A204.1 (cell line): ENCODE data around the gene MBD3L2B.
A peak's percentile ranks its signal among the peaks of the same experiment; 100 is the strongest.
"Not testable (repeated sequence)": the region's sequence is repeated elsewhere in the genome, so short reads cannot be mapped to it uniquely, and the experiment has no call there.

ENCODE experiments used
- FAIRE-seq: peaks from 2 replicates; lab custom pipeline; 2012; peaks lifted over from hg19 to GRCh38; lab: Jason Lieb, UNC

Gene MBD3L2B

DNA sequence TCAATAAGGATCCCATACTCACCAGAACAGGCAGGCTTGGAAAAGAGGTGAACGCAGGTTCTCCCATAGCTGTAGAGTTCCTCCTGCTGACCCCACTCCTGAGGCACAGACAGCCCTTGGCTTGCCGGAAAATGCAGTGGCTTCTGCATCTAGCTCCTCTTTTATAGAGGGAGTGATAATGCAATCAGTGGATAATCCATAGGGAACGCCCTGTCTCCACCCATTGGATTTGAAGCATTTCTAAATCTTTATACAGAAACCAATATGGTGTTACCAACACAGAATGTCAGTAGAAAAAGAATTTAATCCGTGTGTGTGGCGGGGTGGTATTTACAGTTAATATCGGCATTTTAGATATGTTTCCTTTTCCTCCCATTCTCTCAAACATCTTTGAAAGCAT lies at the start of gene MBD3L2B:
Gene MBD3L2B (minus strand): TSS at position 101 of the 400 bp plus-strand sequence. CDS start 34 bp downstream, at position 67.
- FAIRE-seq, result not testable (repeated sequence)

GRCh38 chr19:7069904-7070226 lies 48.6 kb upstream of the MBD3L2B start:
- no peak for FAIRE-seq

- FAIRE-seq, result peak; percentile 53
Measured at GRCh38 chr19:7069042-7069903, 48.0 kb upstream of the MBD3L2B start, which contains the start of gene ZNF557. Gene ZNF557, plus strand, starts transcription at chr19:7069703. Its CDS starts 5,372 bp downstream, at chr19:7075075.

GRCh38 chr19:7068599-7068998 lies 47.4 kb upstream of the MBD3L2B start:
- no peak for FAIRE-seq

- no peak for FAIRE-seq
Measured at GRCh38 chr19:7067716-7068115, 46.5 kb upstream of the MBD3L2B start.

DNA sequence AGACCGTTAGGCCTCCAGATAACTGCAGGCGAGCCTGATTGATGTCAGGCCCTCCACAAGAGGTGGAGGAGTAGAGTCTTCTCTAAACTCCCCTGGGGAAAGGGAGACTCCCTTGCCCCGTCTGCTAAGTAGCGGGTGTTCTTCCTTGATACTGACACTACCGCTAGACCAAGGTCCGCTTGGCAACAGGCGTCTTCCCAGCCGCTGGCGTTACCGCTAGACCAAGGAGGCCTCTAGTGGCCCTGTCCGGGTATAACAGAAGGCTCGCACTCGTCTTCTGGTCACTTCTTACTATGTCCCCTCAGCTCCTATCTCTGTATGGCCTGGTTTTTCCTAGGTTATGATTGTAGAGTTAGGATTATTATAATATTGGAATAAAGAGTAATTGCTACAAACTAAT lies 45.9 kb upstream of the MBD3L2B start:
- FAIRE-seq, result not testable (repeated sequence)

DNA sequence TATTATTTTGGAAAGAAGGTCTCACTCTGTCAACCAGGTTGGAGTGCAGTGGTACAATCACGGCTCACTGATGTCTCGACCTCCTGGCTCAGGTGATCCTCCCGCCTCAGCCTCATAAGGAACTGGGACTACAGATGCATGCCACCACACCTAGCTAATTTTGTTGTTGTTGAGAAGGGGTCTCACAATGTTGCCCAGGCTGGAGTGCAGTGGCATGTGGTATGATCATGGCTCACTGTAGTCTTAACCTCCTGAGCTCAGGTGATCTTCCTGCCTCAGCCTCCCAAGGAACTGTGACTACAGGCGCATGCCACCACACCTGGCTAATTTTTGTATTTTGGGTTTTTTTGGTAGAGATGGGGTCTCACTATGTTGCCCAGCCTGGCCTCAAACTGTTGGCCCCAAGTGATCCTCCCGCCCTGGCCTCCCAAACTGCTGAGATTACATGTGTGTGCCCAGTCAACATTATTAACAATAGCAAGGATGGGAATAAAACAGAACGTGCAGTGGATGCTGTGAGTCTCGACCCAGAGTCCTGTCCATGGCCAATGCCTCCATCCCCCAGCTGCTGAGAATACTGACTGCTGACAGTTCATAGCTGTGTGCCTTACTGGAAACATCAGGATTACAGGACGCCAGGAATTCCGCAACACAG lies 42.7 kb upstream of the MBD3L2B start:
- FAIRE-seq, result no peak

DNA sequence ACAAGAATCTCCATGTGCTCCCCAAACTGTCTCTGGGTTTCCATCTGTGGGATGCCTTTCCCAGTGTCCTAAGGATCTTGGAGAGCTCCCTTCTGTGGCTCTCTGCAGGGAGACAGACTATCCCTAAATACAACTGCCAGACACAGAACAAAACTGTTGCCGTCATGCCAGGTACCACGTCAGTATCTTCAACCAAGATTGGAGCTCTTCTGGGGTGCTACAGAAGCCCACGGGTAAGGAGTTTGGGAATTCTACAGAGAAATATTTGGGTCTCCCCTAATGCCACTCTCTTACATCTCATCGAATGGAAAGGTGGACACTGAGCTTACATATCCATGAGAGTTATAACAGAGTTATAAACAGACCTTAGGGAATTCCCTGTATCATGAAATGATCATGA lies 42.1 kb upstream of the MBD3L2B start:
- FAIRE-seq, result no peak

GRCh38 chr19:7059977-7060376 lies 38.7 kb upstream of the MBD3L2B start:
- FAIRE-seq, result not testable (repeated sequence)

DNA sequence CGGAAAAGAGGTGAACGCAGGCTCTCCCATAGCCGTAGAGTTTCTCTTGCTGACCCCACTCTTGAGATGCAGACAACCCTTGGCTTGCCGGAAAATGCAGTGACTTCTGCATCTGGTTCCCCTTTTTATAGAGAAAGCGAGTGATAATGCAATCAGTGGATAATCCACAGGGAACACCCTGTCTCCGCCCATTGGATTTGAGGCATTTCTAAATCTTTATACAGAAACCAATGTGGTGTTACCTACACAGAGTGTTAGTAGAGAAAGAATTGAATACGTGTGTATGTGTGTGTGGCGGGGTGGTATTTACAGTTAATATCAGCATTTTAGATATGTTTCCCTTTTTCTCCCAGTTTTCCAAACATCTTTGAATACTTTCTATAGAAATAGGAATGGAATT lies 37.3 kb upstream of the MBD3L2B start, which contains the start of gene MBD3L3:
Gene MBD3L3 (minus strand): TSS at position 101 of the 400 bp plus-strand sequence. CDS start 71 bp downstream, at position 30.
- FAIRE-seq, result not testable (repeated sequence)

DNA sequence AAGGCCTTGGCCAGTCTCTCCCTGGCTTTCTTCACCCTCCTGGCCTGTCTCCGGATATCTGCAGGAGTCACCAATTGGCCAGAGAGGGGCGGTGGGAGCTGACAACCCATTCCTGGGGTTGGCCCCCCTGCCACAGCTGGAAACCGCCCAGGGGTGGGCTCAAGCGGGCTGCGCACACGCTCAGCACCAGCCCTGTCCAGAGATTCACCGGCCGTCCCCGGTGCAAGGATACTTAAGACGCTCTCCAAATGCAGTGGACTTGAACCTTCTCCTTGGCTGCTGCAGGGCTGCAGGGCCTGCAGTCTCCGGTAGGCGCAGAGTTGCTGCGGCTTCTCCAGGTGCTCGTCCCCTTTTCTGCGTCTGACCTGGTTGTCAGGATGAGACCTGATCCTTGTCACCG lies 35.1 kb upstream of the MBD3L2B start:
- FAIRE-seq, result not testable (repeated sequence)

DNA sequence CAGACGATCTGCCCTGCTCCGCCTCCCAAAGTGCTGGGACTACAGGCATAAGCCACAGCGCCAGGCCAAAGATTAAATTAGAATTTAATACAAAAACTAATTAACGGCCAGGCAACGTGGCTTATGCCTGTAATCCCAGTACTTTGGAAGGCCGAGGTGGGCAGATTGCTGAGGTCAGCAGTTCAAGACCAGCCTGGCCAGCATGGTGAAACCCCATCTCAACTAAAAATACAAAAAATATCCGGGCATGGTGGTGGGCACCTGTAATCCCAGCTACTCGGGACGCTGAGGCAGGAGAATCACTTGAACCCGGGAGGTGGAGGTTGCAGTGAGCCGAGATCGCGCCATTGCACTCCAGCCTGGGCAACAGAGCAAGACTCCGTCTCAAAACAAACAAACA lies 34.4 kb upstream of the MBD3L2B start:
- FAIRE-seq, result not testable (repeated sequence)

DNA sequence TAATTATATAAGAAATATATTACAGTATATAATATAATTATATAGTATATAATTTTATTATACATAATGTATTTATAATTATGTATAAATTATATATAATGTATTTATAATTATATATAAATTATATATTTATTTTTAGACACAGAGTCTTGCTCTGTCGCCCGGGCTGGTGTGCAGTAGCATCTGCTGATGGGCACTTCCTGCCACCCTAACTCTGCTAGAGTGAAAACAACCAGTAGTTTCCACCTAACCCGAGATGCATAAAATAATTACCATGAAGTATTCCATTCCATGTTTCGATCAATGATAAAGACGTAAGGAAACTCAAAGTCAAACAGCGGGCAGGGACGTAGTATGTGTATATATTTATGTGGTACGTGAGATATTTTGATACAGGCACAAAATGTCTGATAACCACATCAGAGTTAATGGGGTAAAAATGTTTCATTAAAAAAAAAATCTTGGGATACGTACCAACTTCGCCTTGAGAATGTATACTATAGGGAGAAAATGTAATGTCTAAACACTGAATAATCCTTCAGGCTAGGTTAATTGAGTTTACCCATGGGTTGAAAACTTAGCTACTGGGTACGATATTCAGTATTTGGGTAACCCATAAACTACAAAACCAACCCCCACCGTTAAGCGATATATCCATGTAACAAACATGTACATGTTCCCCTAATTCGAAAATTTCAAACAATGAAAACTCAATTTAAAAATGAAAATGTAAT lies 33.6 kb upstream of the MBD3L2B start:
- not testable (repeated sequence) for FAIRE-seq

GRCh38 chr19:7052896-7053295 lies 31.7 kb upstream of the MBD3L2B start:
- FAIRE-seq, result not testable (repeated sequence)

GRCh38 chr19:7051421-7051820 lies 30.2 kb upstream of the MBD3L2B start:
- not testable (repeated sequence) for FAIRE-seq

GRCh38 chr19:7049021-7049420 lies 27.8 kb upstream of the MBD3L2B start, which contains the start of gene MBD3L2:
Gene MBD3L2, plus strand, starts transcription at chr19:7049321. Its CDS starts 53 bp downstream, at chr19:7049374.
- not testable (repeated sequence) for FAIRE-seq

GRCh38 chr19:7041563-7041962 lies 20.3 kb upstream of the MBD3L2B start:
- not testable (repeated sequence) for FAIRE-seq

DNA sequence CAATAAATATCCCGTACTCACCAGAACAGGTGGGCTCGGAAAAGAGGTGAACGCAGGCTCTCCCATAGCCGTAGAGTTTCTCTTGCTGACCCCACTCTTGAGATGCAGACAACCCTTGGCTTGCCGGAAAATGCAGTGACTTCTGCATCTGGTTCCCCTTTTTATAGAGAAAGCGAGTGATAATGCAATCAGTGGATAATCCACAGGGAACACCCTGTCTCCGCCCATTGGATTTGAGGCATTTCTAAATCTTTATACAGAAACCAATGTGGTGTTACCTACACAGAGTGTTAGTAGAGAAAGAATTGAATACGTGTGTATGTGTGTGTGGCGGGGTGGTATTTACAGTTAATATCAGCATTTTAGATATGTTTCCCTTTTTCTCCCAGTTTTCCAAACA lies 18.8 kb upstream of the MBD3L2B start, which contains the start of gene MBD3L4:
Gene MBD3L4 (minus strand): TSS at position 101 of the 400 bp plus-strand sequence. CDS start 35 bp downstream, at position 66.
- FAIRE-seq, result not testable (repeated sequence)

DNA sequence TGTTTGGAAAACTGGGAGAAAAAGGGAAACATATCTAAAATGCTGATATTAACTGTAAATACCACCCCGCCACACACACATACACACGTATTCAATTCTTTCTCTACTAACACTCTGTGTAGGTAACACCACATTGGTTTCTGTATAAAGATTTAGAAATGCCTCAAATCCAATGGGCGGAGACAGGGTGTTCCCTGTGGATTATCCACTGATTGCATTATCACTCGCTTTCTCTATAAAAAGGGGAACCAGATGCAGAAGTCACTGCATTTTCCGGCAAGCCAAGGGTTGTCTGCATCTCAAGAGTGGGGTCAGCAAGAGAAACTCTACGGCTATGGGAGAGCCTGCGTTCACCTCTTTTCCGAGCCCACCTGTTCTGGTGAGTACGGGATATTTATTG lies 9.0 kb upstream of the MBD3L2B start, which contains the start of gene MBD3L5:
Gene MBD3L5 (plus strand): TSS at position 301 of the 400 bp plus-strand sequence. CDS start 34 bp downstream, at position 335.
- FAIRE-seq, result not testable (repeated sequence)

DNA sequence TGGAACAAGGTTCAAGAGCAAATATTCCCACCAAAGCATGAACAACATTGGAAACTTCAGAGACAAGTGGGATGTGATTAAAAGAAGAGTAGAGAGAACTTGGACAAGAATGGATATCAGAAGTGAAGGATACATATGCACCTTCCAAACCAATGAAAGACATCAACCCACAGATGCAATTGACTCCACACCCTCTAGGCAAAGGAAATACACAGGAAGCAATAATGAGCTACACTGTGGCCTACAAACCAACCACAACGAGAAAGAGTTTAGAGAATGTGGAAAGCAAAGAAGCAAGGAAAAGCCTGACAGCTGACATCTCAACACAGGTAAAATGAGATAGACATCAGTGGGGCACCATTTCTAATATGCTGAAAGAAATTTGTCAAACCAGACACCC lies 7.6 kb upstream of the MBD3L2B start:
- not testable (repeated sequence) for FAIRE-seq

GRCh38 chr19:7018828-7019227 lies 2.4 kb downstream of the MBD3L2B start:
- no peak for FAIRE-seq

DNA sequence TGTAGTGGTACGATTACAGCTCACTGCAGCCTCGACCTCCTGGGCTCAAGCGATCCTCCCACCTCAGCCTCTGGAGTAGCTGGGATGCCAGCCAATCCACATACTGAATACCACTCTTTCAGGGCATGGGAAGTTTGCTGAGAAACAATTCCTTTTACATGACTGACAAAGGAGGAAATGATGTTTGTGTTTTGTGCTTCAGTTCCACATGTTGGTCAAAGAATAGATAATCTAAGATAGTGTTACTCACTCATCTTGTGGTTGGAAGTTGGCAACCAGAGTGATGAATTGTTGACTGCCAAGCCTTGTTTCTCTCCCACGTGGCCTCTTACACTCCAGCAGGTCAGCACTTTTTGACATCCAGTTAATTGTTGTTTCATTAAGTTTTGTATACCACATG lies 7.6 kb downstream of the MBD3L2B start:
- no peak for FAIRE-seq
